Activated effector memory CD4-positive, alpha-beta T cell treated with Interleukin-2 at 50 U/mL for 16 hours (primary cell): ENCODE results near the gene MT1M.

ENCODE experiments used
- DNase-seq: peaks from one replicate; pipeline ENCODE4 v3.0.0-alpha.2; 2020

MT1M gene

DNA sequence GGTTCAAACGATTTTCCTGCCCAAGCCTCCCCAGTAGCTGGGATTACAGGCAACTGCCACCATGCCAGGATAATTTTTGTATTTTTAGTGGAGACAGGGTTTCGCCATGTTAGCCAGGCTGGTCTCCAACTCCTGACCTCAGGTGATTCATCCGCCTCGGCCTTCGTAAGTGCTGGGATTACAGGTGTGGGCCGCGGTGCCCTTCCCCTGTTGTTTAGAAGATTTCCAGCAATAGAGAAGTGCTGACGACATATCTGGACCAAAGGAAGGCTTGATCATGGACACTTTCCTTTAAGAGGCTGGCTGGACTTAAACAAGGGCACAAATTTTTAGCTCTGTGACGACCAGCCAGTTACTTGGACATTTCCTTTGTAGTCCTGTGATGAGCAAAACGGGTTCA lies 1.3 kb upstream of the MT1M start:
- no peak for DNase-seq

GRCh38 chr16:56631832-56632155 lies 665 bp upstream of the MT1M start:
- DNase-seq: no peak

- DNase-seq: no peak
Measured at GRCh38 chr16:56632848-56633365, 448 bp downstream of the MT1M start.

DNA sequence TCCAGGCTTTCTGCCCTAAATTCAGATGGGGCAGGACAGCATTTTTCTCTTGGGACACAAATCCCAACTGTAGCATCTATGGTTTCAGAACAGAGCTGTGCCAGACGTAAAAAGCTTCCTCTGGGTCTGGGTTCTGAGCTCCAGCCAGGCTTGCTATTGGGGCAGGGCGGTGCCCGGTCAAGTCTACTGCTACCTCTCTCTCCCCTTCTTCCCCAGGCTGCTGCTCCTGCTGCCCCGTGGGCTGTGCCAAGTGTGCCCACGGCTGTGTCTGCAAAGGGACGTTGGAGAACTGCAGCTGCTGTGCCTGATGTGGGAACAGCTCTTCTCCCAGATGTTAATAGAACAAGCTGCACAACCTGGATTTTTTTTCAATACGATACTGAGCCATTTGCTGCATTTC lies 1.1 kb downstream of the MT1M start:
- no peak for DNase-seq

GRCh38 chr16:56634715-56635440 lies 2.4 kb downstream of the MT1M start:
- DNase-seq: no peak

DNA sequence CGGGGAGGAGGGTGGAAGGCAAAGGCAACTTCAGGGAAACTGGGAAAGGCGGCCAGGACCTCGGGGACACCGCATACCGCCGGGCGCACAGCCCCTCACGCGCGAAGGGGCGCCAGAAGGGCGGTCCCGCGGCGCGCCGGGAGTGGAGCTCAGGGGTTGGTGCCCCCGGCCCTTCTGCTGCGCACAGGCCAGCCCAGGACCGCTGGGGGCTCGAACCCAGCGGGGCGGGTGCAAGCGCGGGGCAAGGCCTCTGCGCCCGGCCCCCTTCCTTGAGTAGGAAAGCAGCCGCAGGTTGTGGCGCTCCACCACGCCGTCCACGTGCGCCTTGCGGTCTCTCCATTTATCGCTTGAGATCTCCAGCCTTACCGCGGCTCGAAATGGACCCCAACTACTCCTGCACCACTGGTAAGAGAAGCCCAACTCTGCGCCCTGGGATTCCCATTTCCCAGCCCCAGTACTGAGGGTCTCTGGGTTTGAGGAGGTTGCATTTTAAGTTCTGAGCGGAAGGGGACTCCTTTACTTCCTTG lies 3.0 kb downstream of the MT1M start:
- DNase-seq: no peak

DNA sequence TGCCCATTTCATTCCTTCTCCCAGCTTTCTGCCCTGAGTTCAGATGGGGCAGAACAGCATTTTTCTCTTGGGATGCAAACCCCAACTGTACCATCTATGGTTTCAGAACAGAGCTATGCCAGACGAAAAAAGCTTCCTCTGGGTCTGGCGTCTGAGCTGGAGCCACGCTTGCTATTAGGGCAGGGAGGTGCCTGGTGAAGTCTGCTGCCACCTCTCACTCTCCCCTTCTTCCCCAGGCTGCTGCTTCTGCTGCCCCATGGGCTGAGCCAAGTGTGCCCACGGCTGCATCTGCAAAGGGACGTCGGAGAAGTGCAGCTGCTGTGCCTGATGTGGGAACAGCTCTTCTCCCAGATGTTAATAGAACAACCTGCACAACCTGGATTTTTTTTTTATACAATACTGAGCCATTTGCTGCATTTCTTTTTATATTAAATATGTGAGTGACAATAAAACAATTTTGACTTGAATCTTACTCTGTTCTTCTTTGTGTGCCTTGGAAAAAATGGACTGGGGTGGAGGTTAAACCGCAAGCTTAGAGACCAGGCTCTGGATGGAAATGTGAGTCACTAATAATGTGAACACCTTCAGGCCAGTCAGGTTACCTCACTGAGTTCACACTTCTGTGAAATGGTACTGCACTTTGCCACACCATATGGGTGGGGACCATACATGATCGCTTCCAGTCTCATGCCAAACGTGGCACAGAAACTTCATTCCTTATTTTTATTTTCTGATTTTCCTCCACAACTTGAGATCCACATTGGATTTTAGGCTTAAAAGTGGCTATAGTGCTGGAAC lies 4.4 kb downstream of the MT1M start:
- no peak for DNase-seq

- DNase-seq: no peak
Measured at GRCh38 chr16:56637814-56638750, 5.6 kb downstream of the MT1M start, which contains the start of gene MT1A. MT1A (plus strand) TSS chr16:56638666; CDS start chr16:56638739, 73 bp downstream.

GRCh38 chr16:56639045-56639444 lies 6.6 kb downstream of the MT1M start:
- no peak for DNase-seq

DNA sequence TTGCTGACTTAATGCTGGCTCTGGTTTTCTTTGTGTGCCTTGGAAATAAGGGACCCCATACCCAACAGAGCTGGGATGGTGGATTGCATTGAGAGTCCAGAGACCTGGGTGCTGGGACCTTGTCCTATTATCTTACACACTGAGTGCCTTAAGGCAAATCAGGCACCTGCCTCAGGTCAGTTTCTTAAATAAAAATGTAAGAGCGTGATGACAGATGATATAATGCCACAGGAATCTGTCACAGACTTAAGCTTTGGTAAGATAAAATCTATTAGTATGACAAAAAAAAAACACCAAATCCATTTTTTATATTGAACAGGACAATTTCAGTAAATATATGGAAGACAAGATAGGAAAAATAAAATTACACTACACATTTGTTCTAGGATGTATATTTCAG lies 7.6 kb downstream of the MT1M start:
- DNase-seq: no peak

- no peak for DNase-seq
Measured at GRCh38 chr16:56641166-56641565, 8.7 kb downstream of the MT1M start.

DNA sequence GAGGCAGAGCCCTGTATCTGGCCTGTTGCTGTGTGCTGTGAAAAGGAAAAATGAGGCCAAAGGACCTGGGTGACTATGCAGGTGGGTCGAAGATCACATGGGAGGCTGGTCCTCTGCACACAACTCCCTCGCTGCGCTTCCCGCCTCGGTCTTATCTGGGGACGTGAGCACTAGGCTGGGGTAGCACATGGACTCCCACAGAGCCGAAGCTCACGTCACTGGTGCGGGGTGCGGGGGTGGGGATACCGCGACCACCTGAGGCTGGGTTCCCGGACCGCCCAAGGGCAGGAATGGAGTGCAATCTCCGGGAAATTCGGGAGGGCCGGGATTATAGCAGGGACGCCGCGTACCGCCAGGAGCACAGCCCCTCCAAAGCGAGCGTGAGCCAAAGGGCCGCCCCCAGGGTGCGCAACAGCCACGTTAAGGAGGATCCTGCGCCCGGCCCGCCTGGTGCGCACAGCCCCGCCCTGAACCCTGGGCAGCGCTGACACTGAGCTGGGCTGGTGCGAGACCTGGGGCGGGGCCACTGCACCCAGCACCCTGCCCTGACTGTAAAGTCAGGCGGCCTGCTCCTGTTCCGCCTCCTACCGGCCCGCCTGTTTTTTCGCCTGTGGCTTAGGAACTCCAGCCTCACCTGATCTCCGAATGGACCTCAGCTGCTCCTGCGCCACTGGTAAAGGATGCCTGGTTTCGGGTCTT lies 10.8 kb downstream of the MT1M start:
- peak; percentile 72 for DNase-seq

- DNase-seq: no peak
Measured at GRCh38 chr16:56643833-56644232, 11.4 kb downstream of the MT1M start.

- DNase-seq: no peak
Measured at GRCh38 chr16:56645311-56645710, 12.9 kb downstream of the MT1M start.

DNA sequence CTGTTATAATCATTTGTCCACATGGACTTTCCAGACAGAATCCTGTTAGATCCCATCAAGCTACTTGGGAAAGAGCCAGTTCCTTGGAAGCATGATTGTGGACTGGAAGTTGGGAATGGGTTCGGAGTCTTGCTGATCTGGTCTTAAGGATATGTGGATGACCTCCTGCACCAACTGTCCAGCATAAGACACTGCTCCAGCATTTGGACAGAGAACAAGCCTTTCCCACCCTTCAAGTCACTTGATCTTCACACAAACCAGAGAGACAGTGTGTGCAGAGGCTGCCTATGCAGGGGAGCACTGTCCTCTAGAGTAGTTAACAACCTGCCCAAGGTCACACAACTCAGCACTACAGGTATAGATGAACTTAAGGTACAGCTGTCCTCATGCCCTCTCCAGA lies 13.4 kb downstream of the MT1M start:
- DNase-seq: no peak

GRCh38 chr16:56647641-56648431 lies 15.4 kb downstream of the MT1M start:
- DNase-seq: no peak

DNA sequence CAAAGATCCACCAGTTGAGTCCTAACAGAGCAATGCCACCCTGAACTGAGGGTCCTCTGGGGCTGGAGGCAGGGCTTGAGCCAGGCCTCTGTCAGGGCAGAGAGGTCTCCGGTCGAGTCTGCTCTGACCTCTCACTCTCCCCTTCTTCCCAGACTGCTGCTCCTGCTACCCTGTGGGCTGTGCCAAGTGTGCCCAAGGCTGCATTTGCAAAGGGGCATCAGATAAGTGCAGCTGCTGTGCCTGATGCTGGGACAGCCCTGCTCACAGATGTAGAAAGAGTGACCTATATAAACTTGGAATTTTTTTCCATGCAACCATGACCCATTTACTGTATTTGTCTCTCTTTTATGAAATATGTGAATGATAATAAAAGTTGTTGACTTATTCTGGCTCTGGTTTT lies 16.8 kb downstream of the MT1M start:
- DNase-seq: no peak

DNA sequence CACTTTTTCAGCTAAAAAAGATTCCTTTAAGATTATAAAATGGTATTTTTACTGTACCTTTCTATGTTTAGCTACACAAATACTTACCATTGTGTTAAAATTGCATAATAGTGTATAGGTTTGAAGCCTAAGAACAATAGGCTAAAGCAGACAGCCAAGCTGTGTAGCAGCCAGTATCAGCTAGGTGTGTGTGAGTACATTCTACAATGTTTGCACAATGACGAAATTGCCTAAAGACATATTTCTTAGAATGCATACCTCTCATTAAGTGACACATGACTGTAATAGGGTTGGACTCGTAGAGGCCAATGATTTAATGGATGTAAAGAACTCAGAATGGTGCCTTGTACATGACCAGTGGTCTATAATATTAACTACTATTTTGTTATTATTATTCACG lies 17.4 kb downstream of the MT1M start:
- no peak for DNase-seq

- no peak for DNase-seq
Measured at GRCh38 chr16:56651586-56651985, 19.1 kb downstream of the MT1M start, which contains the start of gene MT1B. MT1B (plus strand) TSS chr16:56651886; CDS start chr16:56651954, 68 bp downstream.

DNA sequence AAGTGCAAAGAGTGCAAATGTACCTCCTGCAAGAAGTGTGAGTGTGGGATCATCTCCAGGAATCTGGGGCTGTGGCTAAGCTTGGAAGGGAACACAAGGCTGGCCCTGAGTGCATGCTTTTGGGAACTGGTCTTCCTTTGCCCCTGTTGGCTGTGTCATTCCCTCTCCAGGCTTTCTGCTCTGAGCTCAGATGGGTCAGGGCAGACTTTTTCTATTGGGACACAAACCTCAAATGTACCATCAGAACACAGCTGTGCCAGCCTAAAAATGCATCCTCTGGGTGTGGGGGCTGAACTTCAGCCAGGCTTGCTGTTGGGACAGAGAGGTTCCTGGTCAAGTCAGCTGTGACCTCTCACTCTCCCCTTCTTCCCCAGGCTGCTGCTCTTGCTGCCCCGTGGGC lies 20.1 kb downstream of the MT1M start:
- DNase-seq: no peak

DNA sequence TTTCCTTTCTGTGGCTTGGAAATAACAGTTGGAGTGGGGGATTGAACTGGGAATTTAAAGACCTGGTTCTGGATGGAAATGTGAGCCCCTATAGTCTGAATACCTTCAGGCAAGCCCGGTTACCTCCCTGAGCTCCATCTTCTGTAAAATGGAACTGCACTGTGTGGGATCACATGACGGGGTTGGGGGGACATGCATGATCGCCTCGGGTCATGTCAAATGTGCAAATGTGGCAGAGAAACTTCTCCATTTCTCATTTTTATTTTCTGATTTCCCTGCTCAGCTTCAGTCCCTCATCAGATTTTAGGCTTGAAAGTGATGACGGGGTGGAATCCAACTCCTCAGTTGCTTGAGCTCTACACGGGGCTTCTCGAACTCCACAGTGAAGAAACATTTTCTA lies 20.8 kb downstream of the MT1M start:
- DNase-seq: no peak
